Amniotic epithelial cell (primary cell): ENCODE measurements around the gene DMD.
A peak's percentile ranks its signal among the peaks of the same experiment; 100 is the strongest.
"Not testable (repeated sequence)": the region's sequence is repeated elsewhere in the genome, so short reads cannot be mapped to it uniquely, and the experiment has no call there.

ENCODE experiments used
- DNase-seq: peaks from one replicate; pipeline ENCODE4 v3.0.0-alpha.2; 2010; ENCODE audit warnings: low read depth

Gene DMD

DNA sequence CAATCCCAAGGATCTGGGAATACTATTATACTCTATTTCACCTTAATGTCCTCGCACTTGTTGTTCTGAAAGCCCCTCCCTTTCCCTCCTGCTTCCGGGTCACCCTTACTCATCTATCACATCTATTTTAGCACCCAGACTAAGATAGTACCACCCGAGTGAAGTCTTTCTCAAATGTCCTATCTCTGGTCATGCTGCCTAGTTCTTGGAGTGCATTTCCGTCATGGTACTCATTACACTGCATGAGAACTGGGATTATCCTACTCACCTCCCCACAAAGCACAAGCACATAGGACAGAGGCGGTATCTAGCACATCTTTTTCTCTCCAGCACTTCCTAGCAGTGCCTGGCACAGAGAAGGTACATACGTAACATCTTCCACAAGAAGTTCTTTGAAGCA lies 1195.2 kb downstream of the DMD start:
- DNase-seq, result no peak

DNA sequence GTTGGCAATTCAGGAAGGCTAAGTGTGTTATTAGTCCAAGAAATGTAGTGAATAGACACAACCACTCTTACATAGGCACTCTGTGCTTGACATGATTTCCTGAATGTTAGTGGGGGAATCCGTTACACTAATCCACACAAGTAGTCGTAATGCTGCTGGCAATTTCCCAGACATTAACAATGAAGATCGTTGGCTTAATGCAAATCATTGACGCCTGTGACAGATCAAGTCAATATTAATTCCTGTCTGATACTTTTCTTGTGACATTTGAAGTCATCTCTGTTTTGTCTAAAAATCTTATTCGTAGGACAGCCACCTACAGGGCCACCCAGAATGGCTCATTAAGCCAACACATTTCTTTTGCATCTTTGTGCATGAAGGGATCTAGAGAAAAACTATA lies 1200.4 kb downstream of the DMD start:
- no peak for DNase-seq

DNA sequence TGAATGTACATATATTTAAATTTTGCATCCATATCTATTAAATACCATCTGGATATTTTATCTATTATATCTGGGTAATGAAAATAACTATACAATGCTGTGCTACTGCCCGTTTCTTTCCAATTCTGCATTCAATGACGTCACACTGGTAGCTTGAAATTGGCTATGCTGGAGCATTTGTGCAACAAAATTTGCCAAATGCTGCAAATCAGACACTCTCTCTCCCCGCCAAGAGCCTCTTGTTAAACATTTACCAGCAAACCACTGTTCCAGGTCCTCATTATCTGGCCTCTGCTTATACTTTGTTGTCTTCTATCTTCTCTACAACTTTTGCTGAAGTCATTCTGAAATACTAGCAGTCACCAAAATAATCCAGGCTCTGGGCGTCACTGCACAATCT lies 1201.1 kb downstream of the DMD start:
- DNase-seq, result no peak

DNA sequence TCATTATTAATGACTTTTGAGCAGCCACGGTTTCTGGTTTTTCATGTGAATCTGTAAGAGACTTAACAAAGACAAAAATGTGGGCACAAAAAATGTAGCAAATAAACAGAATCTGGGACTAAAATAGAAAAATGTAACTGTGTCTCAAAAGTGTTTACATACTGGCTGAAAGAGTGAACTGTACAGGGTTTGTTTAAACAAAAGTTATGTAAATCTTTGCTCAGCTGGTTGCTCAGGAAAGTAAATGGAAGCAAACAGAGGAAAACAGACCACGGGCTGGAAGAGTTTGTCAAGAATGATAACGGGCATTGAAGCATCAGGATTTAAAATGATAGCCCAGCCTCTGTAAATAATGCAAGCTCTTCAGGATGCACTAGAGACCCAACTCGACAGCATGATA lies 1217.7 kb downstream of the DMD start:
- DNase-seq, result no peak

DNA sequence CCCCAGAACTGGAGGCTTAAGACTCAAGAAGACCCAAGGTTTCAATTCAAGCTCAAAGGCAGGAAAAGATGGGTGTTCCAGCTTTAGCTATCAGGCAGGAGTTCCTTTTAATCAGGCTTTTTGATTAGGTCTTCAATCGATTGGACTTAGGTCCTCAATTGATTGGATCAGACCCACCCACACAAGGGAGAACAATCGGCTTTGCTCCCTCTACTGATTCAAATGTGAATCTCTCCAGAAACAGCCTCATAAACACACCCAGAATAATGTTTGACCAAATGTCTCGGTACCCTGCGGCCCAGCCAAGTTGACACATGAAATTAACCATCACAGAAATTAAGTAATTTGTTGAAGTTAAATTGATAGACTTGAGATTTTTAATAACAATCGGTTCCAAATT lies 1222.4 kb downstream of the DMD start:
- no peak for DNase-seq

DNA sequence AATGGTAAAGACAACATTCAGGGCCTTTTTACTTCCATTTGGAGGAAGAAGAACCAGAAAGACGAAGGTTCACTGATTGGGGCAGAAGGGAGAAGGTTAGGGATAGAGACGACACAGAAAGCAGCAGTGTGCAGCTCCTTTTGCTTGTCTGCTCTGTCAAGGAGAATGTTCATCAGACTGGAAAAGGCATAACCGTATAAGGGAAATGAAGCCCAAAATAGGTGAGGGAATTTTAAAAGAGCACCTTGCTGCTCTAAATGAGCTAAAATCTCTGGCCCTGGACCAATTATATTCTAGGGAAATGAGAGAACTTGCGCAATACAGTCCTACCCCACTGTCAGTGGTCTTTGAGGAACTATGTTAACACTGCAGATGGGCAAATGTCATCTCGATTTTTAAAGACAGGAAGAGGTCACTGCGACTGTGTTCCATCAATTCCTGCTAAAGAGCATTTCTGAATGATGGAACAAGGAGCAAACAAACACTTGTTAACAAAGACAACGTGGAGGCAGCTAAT lies 1229.7 kb downstream of the DMD start:
- DNase-seq, result no peak

DNA sequence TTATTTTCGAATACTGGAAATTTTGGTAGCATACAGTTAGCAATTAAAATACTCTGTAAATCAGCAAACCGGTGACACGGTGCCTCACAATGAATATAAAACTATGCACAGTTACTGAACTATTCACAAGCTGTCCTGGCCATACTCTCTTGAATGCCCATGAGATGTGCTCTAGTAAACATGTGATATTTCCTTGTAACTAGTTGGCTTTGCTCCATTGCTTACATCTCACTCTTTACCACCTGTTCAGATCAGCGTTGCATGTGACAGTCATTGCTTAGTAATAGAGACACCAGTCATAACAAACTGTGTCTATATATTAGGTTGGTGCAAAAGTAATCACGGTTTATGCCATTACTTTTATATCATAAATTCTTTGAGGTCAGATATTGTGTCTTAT lies 1241.6 kb downstream of the DMD start:
- no peak for DNase-seq

DNA sequence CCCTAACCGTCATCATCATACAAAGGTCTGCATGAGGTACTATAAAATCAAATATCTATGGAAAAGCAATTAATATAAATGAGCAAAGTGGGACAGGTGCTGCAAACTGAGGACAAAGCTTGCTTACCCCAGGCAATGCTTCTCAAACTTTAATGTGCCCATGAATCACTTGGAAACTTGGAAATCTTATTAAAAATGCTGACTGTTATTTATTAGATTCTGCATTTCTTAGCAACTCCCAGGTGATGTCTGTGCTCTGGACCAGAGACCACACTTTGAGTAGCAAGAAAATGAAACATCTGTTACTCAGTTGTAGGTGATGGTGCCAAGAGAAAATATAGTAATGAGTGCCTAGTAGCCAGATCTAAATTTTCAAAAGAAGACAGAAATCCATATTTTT lies 1249.1 kb downstream of the DMD start:
- no peak for DNase-seq

DNA sequence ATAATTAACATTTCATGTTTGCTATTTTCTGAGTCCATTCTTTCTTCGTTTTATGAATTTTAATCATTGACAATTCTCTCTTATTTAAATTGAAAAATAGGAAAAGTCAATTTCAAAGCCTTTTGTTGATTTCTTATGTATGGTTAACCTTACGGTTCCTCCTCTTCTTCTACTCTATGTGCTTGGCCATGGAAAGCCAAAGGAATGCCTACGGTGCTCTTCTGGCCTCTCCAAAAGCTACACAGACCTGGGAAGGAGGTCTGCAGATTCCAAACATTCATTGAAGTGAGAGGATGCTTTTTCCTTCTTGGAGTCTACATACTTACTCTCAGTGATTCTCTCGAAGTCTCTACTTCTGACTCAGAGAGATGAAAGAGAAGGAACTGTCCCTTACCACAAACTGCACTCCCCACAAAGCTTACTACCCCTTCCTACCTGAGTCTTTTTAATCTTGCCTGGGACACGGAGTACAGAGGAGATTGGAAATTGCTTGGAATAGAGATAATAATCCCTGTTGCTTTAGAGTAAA lies 1276.4 kb downstream of the DMD start:
- no peak for DNase-seq

DNA sequence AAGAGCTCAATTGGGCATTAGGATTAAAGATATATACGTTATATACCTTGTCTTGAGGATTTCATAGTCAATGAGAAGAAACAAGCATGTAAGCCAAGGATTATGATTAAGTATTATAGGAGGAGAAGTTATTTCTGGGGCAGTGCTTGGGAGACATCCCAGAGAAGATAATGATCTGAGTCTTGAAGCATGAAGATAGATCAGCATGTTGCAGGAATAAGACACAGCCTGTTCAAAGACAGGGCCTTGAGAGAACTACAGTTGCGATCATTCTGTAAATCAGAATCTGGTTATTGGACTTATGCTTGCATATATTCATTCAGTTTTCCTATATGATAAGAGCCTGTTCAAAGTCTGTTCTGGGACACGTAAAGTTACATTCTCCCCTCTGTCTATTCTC lies 1277.3 kb downstream of the DMD start:
- DNase-seq, result no peak

DNA sequence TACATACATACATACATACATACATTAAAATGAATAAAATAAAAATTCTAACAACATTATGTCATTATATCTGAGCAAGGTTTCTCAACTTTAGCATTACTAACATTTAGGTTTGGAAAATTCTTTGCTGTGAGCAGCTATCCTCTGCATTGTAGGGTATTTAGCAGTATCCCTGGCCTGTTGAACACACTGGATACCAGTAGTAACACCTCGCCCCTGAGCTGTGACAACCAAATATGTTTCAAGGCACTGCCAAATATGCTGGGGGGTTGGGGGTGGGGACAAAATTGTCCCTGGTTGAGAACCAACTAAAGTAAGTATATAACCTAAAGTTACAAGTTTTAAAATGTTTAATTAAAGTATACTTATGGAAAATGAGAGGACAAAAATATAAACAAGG lies 1278.6 kb downstream of the DMD start:
- DNase-seq, result no peak

DNA sequence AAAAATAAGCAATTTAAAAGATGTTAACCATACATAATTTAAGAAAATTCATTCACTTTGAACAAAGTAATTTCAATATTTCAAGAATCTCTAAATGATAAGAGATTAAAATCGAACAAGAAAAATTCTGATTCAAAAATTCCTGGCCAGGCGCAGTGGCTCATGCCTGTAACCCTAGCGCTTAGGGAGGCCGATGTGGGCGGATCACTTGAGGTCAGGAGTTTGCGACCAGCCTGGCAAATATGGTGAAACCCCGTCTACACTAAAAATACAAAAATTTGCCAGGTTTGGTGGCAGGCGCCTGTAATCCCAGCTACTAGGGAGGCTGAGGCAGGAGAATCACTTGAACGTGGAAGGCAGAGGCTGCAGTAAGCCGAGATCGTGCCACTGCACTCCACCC lies 1279.0 kb downstream of the DMD start:
- DNase-seq, result not testable (repeated sequence)

DNA sequence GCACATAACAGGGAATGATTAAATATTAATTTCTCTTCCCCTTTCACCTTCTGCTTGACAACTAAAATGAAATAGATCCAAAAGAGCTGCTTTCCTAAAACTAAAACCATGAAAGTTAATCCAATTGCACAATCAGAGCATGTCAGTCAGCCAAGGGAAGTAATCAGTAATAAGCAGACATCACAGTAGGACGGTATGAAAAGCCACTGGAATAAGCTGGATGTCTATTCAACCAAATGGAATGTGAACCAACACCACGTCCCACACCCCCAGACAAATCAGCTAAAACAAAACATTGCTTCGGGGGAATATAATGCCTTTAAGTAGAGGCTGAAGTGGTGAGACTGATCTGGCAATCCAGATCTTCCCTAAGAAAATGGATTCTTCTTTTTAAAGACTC lies 1280.1 kb downstream of the DMD start:
- peak; percentile 83 for DNase-seq

DNA sequence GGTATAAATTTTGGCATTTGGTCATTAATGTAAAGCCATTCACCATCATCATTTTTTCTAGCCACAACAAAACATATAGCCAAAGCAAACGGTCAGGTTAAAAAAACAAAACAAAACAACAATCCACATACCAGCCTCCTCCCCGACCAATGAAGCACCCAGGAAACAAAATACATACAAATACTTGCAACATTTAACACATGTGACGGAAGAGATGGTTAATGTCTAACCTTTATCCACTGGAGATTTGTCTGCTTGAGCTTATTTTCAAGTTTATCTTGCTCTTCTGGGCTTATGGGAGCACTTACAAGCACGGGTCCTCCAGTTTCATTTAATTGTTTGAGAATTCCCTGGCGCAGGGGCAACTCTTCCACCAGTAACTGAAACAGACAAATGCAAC lies 1282.0 kb downstream of the DMD start:
- no peak for DNase-seq

DNA sequence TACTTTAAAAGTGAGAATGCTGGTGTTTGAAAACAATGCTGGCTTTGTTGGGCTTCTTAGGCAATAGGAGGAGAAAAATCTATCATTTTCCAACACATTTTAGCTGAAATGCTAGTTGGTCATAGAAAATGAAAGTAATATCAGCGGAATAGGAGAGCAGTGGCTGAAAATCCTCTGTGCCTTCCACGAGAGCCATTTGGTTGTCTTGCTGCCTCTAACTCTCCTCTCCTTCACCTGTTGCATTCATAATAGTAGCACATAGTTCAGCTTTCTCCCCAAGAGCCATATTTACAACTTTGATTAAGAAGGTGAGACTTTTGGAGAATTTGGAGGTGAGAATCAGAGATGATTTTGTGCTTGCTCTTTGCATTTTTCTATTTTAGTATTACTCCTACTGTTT lies 1290.1 kb downstream of the DMD start:
- no peak for DNase-seq

DNA sequence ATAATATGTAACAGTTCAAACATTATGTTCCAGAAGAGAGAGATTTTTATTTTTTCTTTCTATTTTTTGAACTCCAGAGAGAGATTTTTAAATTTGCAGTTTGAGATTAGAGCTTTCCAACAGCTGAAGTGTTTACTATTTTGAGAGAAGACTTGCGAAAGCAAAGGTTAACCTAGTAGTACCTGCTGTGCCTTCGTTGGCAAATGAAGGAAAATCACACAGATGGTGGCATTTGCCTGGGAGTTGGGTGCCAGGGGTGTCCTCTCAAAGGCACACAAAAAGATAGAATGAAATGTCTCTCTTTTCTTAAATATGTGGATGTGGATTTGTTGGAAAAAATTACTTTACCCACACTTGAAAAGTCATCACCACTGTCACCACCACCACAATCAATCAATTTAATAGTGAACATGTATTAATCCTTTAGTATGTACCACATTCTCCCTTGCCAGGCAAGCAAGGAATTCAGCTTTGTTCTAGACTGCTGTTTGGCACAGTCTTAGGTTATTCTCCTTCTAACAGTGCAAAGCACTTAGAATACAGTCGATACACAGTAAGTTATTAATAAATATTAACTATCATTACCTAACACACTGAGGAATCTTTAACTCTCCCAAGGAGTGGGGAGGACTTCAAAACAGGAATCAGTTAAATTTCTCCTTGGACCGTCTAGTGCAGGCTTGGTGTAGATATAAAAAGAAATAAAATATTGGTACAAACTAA lies 1301.3 kb downstream of the DMD start:
- no peak for DNase-seq

DNA sequence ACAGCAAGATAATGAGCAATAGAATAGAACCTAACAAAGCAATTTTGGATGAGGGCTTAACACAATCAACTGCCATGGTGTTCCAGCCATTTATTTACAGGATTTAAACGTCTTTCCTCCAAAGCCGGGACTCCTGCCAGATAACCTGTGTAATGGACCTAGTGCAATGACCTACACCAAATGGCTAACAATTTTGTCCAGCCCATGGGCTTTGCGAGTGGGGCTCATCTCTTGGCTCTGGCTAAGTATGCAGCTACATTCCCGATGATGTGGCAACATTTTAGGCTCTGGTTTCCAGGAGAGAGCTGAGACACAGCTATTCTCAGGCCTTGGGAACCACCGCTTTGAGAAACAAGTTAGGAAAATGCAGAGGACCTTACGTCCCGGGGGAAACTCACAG lies 1317.2 kb downstream of the DMD start:
- DNase-seq, result no peak

DNA sequence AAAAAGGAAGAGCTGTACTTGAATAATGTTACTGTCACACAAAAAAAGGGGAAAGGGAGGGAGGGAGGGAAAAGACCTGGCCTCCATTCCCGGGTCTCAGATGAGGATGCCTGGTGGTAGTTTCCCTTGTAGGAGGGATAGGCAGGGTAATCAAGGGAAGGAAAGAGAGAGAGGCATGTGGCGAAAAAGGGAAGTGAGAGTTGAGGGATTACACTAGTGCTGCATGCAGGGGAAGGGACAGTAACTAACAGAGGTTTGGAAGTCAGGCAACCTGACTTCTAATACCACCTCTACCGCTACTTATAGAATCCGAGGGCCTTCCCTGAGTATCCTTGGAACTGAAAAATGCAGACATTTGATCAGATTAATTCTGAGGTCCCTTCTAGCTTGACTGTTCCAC lies 1317.8 kb downstream of the DMD start:
- DNase-seq, result no peak

DNA sequence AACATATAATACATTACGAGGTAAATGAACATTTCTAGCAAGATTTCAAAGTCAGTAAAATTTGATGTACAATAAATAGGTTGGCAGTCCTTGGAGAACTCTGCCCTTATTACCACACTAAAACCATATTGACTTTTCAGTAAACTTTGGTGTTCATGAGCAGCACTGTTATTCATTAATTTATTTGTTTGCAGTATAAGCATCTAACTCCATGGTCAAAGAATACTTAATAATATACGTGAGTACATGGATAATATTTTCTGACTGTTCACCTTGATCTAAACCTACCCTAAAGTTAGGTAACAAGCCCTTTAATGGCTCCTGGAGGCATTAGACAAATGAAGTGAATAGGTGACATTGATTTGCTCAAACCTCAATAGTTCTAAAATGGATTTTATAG lies 1322.3 kb downstream of the DMD start:
- no peak for DNase-seq

DNA sequence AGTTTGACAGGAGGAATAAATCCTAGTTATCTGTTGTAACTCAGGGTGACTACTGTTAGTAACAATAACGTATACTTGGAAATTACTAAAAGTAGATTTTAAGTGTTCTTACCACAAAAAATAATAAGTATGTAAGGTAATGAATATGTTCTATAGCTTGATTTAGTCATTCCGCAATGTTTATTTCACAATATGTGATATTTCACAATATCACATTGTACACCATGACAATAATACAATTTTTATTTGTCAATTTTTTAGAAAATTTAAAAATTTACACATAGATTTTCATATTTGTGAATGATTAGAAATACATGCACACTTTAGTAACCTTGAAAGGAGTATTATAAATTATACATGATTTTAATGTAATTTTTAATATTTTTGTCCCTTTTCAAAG lies 1326.8 kb downstream of the DMD start:
- no peak for DNase-seq

DNA sequence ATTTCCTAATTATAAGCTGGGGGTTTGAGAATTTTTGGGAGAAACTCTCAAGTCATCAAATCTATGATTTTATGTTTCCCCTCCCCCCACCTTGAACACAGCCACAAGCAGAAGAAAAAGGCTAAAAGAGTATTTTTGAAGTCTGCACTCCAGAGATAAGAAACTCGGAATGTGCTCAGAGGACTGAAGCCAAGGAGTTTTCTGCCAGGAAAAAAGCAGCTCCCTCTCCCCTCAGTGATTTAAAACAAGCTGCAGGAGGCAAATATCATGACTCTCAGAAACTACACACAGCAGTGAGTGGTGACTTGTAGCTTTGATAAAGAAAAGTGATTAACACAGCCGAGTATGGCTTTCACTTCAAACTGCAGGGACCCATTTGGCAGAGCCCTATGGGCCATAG lies 1339.3 kb downstream of the DMD start:
- DNase-seq, result peak; percentile 39

DNA sequence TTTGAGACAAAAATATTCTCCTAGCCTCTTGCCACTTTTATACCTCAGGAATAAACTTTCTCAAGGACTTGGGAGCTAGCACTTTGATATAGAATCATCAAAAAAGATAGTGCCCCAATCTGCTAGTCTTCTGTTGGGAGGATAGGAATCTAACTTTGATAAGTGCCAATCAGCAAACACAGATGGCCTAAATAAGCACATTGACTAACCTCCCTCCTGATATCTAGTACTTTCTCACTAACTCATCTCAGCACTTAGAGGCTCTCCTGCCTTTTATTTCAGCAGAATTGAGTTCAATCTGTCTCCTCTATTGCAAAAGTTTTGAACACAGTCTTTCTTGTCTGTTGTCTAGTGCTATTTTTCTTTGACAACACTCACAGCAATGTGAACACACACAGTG lies 1341.1 kb downstream of the DMD start:
- DNase-seq, result no peak

DNA sequence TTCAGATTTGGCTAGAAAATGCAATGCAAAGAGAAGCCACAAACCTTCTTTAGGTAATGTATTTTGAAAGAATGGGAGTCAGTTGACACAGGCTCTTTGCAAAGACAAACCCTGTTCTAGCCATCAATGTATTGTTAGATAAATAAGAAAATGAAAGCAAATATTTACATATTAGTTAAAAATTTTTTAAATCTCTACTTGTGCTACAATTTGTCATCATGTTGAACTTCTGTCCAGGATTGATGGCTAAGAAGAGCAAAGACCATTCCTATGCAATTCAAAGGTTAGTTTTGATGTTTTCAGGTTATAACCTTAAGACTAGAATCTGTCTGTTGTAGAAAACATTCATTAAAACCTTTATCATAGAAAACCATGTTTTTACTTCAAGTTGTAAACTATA lies 1350.7 kb downstream of the DMD start:
- no peak for DNase-seq

DNA sequence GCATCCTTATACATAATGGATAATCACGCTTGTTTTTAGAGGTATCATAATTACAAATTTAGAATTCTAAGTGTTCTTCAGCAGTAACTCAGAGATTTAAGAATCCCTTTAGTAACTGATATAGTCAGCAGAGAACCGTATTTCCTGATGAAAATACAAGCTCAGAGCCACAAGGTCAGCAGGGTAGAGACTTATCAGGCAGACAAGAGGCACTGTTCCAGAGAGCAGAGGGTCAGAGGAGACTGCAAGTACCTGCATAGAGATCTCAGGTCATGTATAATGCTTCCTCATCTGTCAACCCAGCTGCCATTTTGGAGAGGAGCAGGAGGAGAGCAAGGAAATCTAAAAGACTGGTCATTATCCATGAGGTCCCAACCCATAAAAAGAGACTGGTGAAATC lies 1352.4 kb downstream of the DMD start:
- DNase-seq, result no peak
